Measurements from ENCODE around the gene REEP1.

DNA sequence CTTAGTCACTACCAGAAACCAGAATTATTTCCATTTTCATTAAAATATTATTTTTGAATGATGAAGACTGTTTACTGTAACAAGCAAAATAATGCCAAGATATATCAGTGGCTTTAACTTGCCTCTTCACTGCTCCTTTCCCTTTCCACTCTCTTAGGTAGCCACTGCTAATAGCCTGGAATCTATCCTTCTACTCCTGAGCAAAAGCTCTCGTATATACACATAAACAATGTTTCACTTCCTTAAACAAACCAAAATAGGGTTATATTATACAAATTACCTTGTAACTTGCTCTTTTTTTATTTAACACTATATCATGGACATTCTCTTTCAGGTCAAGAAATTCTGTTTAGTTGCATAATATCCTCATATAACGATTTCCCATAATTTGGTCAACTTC is 163.0 kb downstream of the REEP1 start:
- TF ChIP-seq EZH2 (IDR thresholded peaks at IDR 0.05; ENCODE audit: low read length) (no peak), CTCF (optimal IDR thresholded peaks at IDR 0.05 in 1 of 3, IDR thresholded peaks at IDR 0.05 in 1 of 3, conservative IDR thresholded peaks at IDR 0.05 in 1 of 3; ENCODE audit: extremely low read depth in 1 of 3, insufficient read depth in 2 of 3, low read length in 3 of 3) (no peak)

Measured in keratinocyte (primary cell).